ENCODE data around the gene SLCO3A1. TPM values are rescaled to one million over a fixed set of nuclear protein-coding genes. Genes with fewer than 3 reads are reported as not detected.
A peak's percentile ranks its signal among the peaks of the same experiment; 100 is the strongest.

The SLCO3A1 gene
- total RNA-seq, 1 donor from 2014 or later = 6.3 TPM

DNA sequence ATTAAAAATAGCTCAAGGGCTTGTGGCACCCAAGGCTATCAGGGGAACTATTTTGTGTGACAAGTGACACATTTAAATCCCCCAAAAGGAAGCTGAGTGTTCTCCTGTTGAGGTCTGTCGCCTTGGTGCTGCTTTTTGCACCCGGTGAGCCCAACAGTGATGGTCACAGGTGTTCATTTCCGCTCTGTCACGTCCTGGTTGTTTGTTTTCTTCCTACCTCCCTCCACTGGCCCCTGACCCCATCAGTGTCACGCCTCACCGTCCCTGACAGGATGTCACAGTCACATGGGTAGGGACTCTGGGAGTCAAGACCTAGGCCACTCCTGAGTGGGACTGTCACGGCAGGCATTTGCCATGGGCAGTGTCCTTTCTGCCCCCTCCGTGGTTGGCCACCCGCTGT is 11.2 kb downstream of the SLCO3A1 start:
- H3K27me3 Mint-ChIP-seq (ENCODE audit: low read depth) = no peaks in the 10 kb centered on the region
- DNase-seq (ENCODE audit: low read depth, low spot score) = no peak
- no peak overlapping the region for H3K4me3 Mint-ChIP-seq
- H3K27ac Mint-ChIP-seq (ENCODE audit: unreplicated experiment) = no peak overlapping the region
- no peaks in the 10 kb centered on the region for H3K36me3 Mint-ChIP-seq (ENCODE audit: low read depth)
- no peaks in the 10 kb centered on the region for H3K9me3 Mint-ChIP-seq
- H3K4me1 Mint-ChIP-seq = peaks cover 6% of the 10 kb centered on the region
- TF ChIP-seq, protein P1, sequence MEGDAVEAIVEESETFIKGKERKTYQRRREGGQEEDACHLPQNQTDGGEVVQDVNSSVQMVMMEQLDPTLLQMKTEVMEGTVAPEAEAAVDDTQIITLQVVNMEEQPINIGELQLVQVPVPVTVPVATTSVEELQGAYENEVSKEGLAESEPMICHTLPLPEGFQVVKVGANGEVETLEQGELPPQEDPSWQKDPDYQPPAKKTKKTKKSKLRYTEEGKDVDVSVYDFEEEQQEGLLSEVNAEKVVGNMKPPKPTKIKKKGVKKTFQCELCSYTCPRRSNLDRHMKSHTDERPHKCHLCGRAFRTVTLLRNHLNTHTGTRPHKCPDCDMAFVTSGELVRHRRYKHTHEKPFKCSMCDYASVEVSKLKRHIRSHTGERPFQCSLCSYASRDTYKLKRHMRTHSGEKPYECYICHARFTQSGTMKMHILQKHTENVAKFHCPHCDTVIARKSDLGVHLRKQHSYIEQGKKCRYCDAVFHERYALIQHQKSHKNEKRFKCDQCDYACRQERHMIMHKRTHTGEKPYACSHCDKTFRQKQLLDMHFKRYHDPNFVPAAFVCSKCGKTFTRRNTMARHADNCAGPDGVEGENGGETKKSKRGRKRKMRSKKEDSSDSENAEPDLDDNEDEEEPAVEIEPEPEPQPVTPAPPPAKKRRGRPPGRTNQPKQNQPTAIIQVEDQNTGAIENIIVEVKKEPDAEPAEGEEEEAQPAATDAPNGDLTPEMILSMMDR (conservative IDR thresholded peaks at IDR 0.05) = no peak

GRCh38 chr15:91865486-91865885 is 12.0 kb downstream of the SLCO3A1 start:
- no peak for DNase-seq (ENCODE audit: low read depth, low spot score)
- peaks cover under 1% of the 10 kb centered on the region for H3K9me3 Mint-ChIP-seq
- TF ChIP-seq, protein P1 (conservative IDR thresholded peaks at IDR 0.05) = no peak
- peaks cover under 1% of the 10 kb centered on the region for H3K36me3 Mint-ChIP-seq (ENCODE audit: low read depth)
- H3K27ac Mint-ChIP-seq (ENCODE audit: unreplicated experiment) = no peak overlapping the region
- peaks cover 6% of the 10 kb centered on the region for H3K4me1 Mint-ChIP-seq
- H3K27me3 Mint-ChIP-seq (ENCODE audit: low read depth) = no peaks in the 10 kb centered on the region
- H3K4me3 Mint-ChIP-seq = no peak overlapping the region

- no peak for DNase-seq (ENCODE audit: low read depth, low spot score)
- H3K4me3 Mint-ChIP-seq = no peak overlapping the region
- H3K4me1 Mint-ChIP-seq = peaks cover 6% of the 10 kb centered on the region
- H3K36me3 Mint-ChIP-seq (ENCODE audit: low read depth) = peaks cover 5% of the 10 kb centered on the region
- H3K27ac Mint-ChIP-seq (ENCODE audit: unreplicated experiment) = no peak overlapping the region
- TF ChIP-seq, protein P1 (conservative IDR thresholded peaks at IDR 0.05) = no peak
- peaks cover 5% of the 10 kb centered on the region for H3K9me3 Mint-ChIP-seq
- H3K27me3 Mint-ChIP-seq (ENCODE audit: low read depth) = no peaks in the 10 kb centered on the region
Observed at GRCh38 chr15:91865950-91866349, 12.4 kb downstream of the SLCO3A1 start.

DNA sequence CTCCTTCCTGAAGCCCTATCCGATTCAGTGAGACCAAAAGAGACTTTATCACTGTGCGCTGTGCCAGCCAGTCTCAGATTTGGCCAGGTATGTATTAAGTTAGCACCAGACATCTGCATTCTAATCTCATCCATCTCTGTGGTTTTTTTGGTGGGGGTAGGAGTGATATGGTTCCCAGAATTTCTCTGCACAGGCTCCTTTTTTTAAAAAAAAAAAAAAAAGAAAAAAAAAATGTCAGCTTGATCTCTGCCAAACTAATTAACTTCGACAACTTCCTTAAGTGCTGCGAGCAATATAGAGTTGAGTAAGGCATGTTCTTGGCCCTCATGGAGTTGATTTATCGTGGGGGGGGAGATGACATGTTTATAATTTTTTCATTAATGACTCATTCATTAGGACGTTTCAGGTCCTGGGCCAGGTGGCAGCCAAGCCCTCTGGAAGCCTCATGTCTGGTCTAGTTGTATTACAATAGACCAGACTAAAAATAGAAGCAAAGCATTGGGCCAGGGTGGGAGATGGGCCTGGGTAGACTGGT is 12.9 kb downstream of the SLCO3A1 start:
- no peak overlapping the region for H3K4me3 Mint-ChIP-seq
- no peaks in the 10 kb centered on the region for H3K27me3 Mint-ChIP-seq (ENCODE audit: low read depth)
- peaks cover 6% of the 10 kb centered on the region for H3K9me3 Mint-ChIP-seq
- peak overlapping the region; percentile 15 for H3K27ac Mint-ChIP-seq (ENCODE audit: unreplicated experiment)
- peaks cover 5% of the 10 kb centered on the region for H3K36me3 Mint-ChIP-seq (ENCODE audit: low read depth)
- TF ChIP-seq, protein P1 (conservative IDR thresholded peaks at IDR 0.05) = no peak
- peaks cover 6% of the 10 kb centered on the region for H3K4me1 Mint-ChIP-seq
- DNase-seq (ENCODE audit: low read depth, low spot score) = no peak

GRCh38 chr15:91866971-91867372 is 13.5 kb downstream of the SLCO3A1 start:
- DNase-seq (ENCODE audit: low read depth, low spot score) = no peak
- no peaks in the 10 kb centered on the region for H3K27me3 Mint-ChIP-seq (ENCODE audit: low read depth)
- peaks cover 6% of the 10 kb centered on the region for H3K4me1 Mint-ChIP-seq
- H3K27ac Mint-ChIP-seq (ENCODE audit: unreplicated experiment) = peak overlapping the region; percentile 15
- peaks cover 5% of the 10 kb centered on the region for H3K36me3 Mint-ChIP-seq (ENCODE audit: low read depth)
- peaks cover 6% of the 10 kb centered on the region for H3K9me3 Mint-ChIP-seq
- H3K4me3 Mint-ChIP-seq = no peak overlapping the region
- TF ChIP-seq, protein P1 (conservative IDR thresholded peaks at IDR 0.05) = no peak
